ENCODE data around the gene PNLIP.

PNLIP gene

DNA sequence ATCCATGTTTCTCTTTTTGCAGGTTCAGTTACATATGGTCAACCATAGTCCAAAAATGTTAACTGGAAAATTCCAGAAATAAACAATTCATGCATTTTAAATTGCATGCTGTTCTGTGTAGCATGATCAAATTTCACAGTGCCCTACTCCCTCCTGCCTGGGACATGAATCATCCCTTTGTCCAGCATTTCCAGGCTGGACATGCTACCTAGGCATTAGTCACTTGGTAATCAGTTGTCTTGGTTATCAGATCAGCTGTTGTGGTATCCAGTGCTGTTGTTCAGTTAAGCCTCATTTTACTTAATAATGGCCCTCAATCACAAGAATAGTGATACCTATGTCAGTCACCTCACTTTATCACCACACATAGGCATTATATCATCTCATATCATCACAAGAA is 7.3 kb upstream of the PNLIP start:
- TF ChIP-seq TAF1 (IDR thresholded peaks at IDR 0.05; ENCODE audit: borderline replicate concordance, insufficient read depth, low read length) (no peak), SIN3A (IDR thresholded peaks at IDR 0.05; ENCODE audit: borderline replicate concordance, insufficient read depth, low read length) (no peak), POLR2AphosphoS5 (IDR thresholded peaks at IDR 0.05; ENCODE audit: low read depth, low read length) (no peak), FOXP2 (optimal IDR thresholded peaks at IDR 0.05; ENCODE audit: borderline replicate concordance, extremely low read depth, extremely low read length, insufficient read depth) (no peak)
- TF ChIP-seq, protein P1, sequence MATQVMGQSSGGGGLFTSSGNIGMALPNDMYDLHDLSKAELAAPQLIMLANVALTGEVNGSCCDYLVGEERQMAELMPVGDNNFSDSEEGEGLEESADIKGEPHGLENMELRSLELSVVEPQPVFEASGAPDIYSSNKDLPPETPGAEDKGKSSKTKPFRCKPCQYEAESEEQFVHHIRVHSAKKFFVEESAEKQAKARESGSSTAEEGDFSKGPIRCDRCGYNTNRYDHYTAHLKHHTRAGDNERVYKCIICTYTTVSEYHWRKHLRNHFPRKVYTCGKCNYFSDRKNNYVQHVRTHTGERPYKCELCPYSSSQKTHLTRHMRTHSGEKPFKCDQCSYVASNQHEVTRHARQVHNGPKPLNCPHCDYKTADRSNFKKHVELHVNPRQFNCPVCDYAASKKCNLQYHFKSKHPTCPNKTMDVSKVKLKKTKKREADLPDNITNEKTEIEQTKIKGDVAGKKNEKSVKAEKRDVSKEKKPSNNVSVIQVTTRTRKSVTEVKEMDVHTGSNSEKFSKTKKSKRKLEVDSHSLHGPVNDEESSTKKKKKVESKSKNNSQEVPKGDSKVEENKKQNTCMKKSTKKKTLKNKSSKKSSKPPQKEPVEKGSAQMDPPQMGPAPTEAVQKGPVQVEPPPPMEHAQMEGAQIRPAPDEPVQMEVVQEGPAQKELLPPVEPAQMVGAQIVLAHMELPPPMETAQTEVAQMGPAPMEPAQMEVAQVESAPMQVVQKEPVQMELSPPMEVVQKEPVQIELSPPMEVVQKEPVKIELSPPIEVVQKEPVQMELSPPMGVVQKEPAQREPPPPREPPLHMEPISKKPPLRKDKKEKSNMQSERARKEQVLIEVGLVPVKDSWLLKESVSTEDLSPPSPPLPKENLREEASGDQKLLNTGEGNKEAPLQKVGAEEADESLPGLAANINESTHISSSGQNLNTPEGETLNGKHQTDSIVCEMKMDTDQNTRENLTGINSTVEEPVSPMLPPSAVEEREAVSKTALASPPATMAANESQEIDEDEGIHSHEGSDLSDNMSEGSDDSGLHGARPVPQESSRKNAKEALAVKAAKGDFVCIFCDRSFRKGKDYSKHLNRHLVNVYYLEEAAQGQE (IDR thresholded peaks at IDR 0.05; ENCODE audit: insufficient read depth in 1 of 2, low read depth in 2 of 2, low read length in 2 of 2): no peak

GRCh38 chr10:116538992-116539391 is 6.7 kb upstream of the PNLIP start:
- TF ChIP-seq FOXP2 (optimal IDR thresholded peaks at IDR 0.05; ENCODE audit: borderline replicate concordance, extremely low read depth, extremely low read length, insufficient read depth) (no peak), POLR2AphosphoS5 (IDR thresholded peaks at IDR 0.05; ENCODE audit: low read depth, low read length) (no peak), SIN3A (IDR thresholded peaks at IDR 0.05; ENCODE audit: borderline replicate concordance, insufficient read depth, low read length) (no peak), TAF1 (IDR thresholded peaks at IDR 0.05; ENCODE audit: borderline replicate concordance, insufficient read depth, low read length) (no peak)
- TF ChIP-seq, protein P1 (IDR thresholded peaks at IDR 0.05; ENCODE audit: insufficient read depth in 1 of 2, low read depth in 2 of 2, low read length in 2 of 2): no peak

- TF ChIP-seq, protein P1 (IDR thresholded peaks at IDR 0.05; ENCODE audit: insufficient read depth in 1 of 2, low read depth in 2 of 2, low read length in 2 of 2): no peak
- TF ChIP-seq TAF1 (IDR thresholded peaks at IDR 0.05; ENCODE audit: borderline replicate concordance, insufficient read depth, low read length) (no peak), SIN3A (IDR thresholded peaks at IDR 0.05; ENCODE audit: borderline replicate concordance, insufficient read depth, low read length) (no peak), POLR2AphosphoS5 (IDR thresholded peaks at IDR 0.05; ENCODE audit: low read depth, low read length) (no peak), FOXP2 (optimal IDR thresholded peaks at IDR 0.05; ENCODE audit: borderline replicate concordance, extremely low read depth, extremely low read length, insufficient read depth) (no peak)
Measured at GRCh38 chr10:116540814-116541213, 4.9 kb upstream of the PNLIP start.

GRCh38 chr10:116542007-116542677 is 3.6 kb upstream of the PNLIP start:
- TF ChIP-seq SIN3A (IDR thresholded peaks at IDR 0.05; ENCODE audit: borderline replicate concordance, insufficient read depth, low read length) (no peak), TAF1 (IDR thresholded peaks at IDR 0.05; ENCODE audit: borderline replicate concordance, insufficient read depth, low read length) (no peak), POLR2AphosphoS5 (IDR thresholded peaks at IDR 0.05; ENCODE audit: low read depth, low read length) (no peak), FOXP2 (optimal IDR thresholded peaks at IDR 0.05; ENCODE audit: borderline replicate concordance, extremely low read depth, extremely low read length, insufficient read depth) (no peak)
- TF ChIP-seq, protein P1 (IDR thresholded peaks at IDR 0.05; ENCODE audit: insufficient read depth in 1 of 2, low read depth in 2 of 2, low read length in 2 of 2): no peak
